Measurements from ENCODE around the gene PGRMC1. TPM values are rescaled to one million over a fixed set of nuclear protein-coding genes. Genes with fewer than 3 reads are reported as not detected.
"Not testable (repeated sequence)": the region's sequence is repeated elsewhere in the genome, so short reads cannot be mapped to it uniquely, and the experiment has no call there.

The PGRMC1 gene
- total RNA-seq, 1 donor from 2014 or later, result 16.1 TPM

DNA sequence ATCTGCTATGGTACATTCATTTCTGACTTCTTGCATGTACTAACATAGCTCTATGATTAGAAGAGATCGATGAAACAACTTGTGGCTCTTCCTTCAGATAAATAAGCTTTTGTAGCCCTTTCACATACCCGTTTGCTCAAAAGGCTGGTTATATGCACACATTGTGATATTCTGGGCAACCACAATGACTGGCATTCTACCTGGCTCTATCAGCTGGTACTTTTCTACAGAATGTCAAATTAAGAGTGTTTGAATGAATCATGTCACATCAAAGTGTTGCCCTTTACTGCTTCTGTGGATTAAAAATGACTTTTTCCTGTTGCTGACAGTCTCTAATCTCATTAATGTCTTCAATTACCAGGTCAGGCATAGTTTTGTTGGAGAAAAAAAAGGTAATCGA lies 11.6 kb downstream of the PGRMC1 start:
- Histone ChIP-seq H3K9me3 (replicated peaks) (no peaks in the 10 kb centered on the region), H3K27ac (replicated peaks) (no peak overlapping the region), H3K4me1 (no peaks in the 10 kb centered on the region), H3K36me3 (peaks cover 7% of the 10 kb centered on the region), H3K4me3 (no peak overlapping the region), H3K27me3 (ENCODE audit: low read depth) (no peaks in the 10 kb centered on the region)
- TF ChIP-seq, protein P1, sequence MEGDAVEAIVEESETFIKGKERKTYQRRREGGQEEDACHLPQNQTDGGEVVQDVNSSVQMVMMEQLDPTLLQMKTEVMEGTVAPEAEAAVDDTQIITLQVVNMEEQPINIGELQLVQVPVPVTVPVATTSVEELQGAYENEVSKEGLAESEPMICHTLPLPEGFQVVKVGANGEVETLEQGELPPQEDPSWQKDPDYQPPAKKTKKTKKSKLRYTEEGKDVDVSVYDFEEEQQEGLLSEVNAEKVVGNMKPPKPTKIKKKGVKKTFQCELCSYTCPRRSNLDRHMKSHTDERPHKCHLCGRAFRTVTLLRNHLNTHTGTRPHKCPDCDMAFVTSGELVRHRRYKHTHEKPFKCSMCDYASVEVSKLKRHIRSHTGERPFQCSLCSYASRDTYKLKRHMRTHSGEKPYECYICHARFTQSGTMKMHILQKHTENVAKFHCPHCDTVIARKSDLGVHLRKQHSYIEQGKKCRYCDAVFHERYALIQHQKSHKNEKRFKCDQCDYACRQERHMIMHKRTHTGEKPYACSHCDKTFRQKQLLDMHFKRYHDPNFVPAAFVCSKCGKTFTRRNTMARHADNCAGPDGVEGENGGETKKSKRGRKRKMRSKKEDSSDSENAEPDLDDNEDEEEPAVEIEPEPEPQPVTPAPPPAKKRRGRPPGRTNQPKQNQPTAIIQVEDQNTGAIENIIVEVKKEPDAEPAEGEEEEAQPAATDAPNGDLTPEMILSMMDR (IDR thresholded peaks at IDR 0.05; ENCODE audit: borderline replicate concordance), result no peak
- no peak for DNase-seq
- intact Hi-C loops (cut with micrococcal nuclease), result no loop called here

DNA sequence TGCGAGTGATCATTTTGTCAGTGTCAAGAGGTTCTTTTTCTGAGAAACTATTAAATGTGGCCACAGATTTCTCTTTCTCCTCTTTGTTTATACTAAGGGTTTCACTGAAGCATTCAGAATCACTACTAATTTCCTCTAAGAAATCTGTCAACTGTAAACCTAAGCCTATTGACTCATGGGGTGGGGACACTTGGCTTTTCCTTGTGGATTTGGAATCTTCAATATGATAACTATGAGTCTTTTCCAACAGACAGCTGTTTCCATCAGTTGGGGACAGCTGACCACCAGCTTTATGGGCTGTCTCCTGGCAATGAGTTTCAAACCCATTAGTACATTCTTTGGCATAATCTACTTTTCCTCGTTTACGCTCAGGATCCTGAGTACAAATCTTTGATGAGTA lies 13.8 kb downstream of the PGRMC1 start:
- intact Hi-C loops (cut with micrococcal nuclease), result no loop called here
- H3K27me3 ChIP-seq (ENCODE audit: low read depth), result no peaks in the 10 kb centered on the region
- TF ChIP-seq, protein P1 (IDR thresholded peaks at IDR 0.05; ENCODE audit: borderline replicate concordance), result no peak

DNA sequence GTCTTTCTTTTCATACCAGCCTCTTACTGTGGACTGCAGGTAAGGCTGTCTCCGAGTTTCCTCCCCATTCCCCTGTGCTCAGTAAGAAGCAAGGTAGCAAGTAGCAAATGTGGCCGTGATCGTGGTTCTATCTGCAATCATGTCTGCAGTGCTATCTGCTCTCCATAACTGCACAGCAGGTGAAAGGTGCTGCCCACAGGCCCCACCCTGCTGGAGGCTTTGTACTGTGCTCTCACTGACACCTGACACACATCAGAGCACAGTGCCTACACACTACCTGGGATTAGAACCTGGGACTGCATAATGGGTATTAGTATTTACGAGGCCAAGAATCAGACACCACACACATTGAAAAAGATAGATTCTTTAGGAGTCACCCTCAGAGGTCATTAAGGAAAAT lies 15.3 kb downstream of the PGRMC1 start:
- H3K4me3 ChIP-seq, result no peak overlapping the region
- H3K9me3 ChIP-seq (replicated peaks), result no peaks in the 10 kb centered on the region
- H3K36me3 ChIP-seq, result no peaks in the 10 kb centered on the region
- TF ChIP-seq, protein P1 (IDR thresholded peaks at IDR 0.05; ENCODE audit: borderline replicate concordance), result no peak
- no peak for DNase-seq
- intact Hi-C loops (cut with micrococcal nuclease), result no loop called here
- H3K27ac ChIP-seq (replicated peaks), result no peak overlapping the region
- H3K4me1 ChIP-seq, result no peaks in the 10 kb centered on the region
- no peaks in the 10 kb centered on the region for H3K27me3 ChIP-seq (ENCODE audit: low read depth)

More for the DNA sequence above, 13.8 kb downstream of the PGRMC1 start:
- Histone ChIP-seq H3K4me1 (no peaks in the 10 kb centered on the region), H3K4me3 (no peak overlapping the region), H3K27ac (replicated peaks) (no peak overlapping the region), H3K9me3 (replicated peaks) (no peaks in the 10 kb centered on the region), H3K36me3 (no peaks in the 10 kb centered on the region)
- DNase-seq, result no peak

DNA sequence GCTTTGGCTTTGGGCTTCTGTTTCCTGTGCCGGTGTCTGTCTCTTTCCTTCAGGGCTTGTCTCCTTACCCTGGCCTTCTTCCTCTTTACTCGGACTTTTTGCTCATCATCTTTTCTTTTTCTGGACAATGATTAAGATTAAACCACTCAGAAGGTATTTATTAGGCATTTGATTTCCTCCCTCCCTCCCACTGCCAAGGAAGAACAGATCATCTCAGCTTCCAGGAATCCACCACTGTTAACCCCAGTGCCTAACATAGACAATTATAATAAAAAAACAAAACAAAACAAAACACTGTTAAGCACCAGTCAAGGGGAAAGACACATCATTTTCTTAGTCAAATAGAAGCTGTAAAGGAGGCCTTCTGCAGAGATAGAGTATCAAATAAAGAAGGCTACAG lies 16.6 kb downstream of the PGRMC1 start:
- Histone ChIP-seq H3K36me3 (no peaks in the 10 kb centered on the region), H3K27ac (replicated peaks) (no peak overlapping the region), H3K4me3 (no peak overlapping the region), H3K4me1 (no peaks in the 10 kb centered on the region), H3K27me3 (ENCODE audit: low read depth) (no peaks in the 10 kb centered on the region), H3K9me3 (replicated peaks) (no peaks in the 10 kb centered on the region)
- intact Hi-C loops (cut with micrococcal nuclease), result no loop called here
- TF ChIP-seq, protein P1 (IDR thresholded peaks at IDR 0.05; ENCODE audit: borderline replicate concordance), result no peak
- DNase-seq, result no peak

DNA sequence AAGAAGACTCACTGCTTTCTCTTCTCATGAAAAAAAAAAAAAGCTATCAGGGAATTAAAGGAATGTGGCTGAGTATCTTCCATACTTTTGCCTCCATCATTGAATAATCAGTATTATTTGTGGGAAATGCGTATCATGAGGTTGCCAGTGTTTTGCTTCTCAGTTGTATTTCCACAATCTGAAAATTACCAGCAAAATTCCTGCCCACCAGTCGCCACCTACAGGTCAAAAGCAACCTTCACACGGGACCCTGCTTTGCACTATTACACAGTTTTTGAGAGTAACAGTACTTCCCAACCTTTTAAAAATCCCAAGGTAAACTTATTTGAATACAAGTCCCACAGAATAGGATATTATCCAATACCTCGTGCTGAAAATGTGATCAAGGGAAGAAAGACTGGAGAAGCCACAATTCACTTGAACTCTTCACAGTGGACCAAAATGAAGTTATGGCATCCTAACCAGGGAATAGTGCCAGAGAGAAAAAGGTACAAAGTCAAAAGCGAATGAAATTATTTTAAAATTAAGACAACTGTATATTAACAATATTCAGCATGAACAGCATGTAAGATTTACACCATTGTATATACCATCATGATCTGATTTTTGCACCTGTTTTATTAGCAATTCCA lies 30.4 kb downstream of the PGRMC1 start:
- intact Hi-C loops (cut with micrococcal nuclease), result loop anchor here (10.0 kb wide), 1 partner anchor 152 kb away; no protein-coding TSS in a partner anchor
- DNase-seq, result no peak
- TF ChIP-seq, protein P1 (IDR thresholded peaks at IDR 0.05; ENCODE audit: borderline replicate concordance), result peak; percentile 68
- H3K27ac ChIP-seq (replicated peaks), result no peak overlapping the region
- no peaks in the 10 kb centered on the region for H3K36me3 ChIP-seq
- no peaks in the 10 kb centered on the region for H3K9me3 ChIP-seq (replicated peaks)
- no peaks in the 10 kb centered on the region for H3K4me1 ChIP-seq
- H3K4me3 ChIP-seq, result no peak overlapping the region
- H3K27me3 ChIP-seq (ENCODE audit: low read depth), result no peaks in the 10 kb centered on the region

DNA sequence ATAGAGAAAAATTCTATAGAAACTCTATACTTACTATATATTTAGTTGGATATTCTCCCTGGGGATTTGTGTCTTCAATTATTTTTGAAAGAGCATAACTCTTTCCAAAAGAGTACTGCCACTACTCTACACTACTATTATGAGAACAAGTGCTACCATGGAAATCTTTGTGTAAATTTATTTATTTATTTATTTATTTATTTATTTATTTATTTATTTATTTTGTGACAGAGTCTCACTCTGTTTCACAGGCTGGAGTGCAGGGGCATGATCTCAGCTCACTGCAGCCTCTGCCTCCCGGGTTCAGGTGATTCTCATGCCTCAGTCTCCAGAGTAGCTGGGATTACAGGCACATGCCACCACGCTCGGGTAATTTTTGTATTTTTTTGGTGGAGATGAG lies 31.0 kb downstream of the PGRMC1 start:
- H3K4me3 ChIP-seq; H3K9me3 ChIP-seq (replicated peaks); H3K27ac ChIP-seq (replicated peaks); H3K27me3 ChIP-seq (ENCODE audit: low read depth); DNase-seq; H3K36me3 ChIP-seq; H3K4me1 ChIP-seq: not testable (repeated sequence)
- intact Hi-C loops (cut with micrococcal nuclease), result loop anchor here (10.0 kb wide), 1 partner anchor 152 kb away; no protein-coding TSS in a partner anchor
